NB4 (cell line): Measurements from ENCODE around the gene MSH3.

Experiments used
- MYC ChIP-seq: IDR thresholded peaks from 2 replicates; pipeline ENCODE4 v1.6.1; 2011; ENCODE audit warnings: low read depth, low read length
- POLR2A ChIP-seq: IDR thresholded peaks from 2 replicates; pipeline ENCODE4 v1.6.1; 2011; ENCODE audit warnings: mild to moderate bottlenecking; ENCODE audit not compliant: insufficient read length; ENCODE audit errors: extremely low read depth
- TF ChIP-seq, protein P1 (sequence below): IDR thresholded peaks from one replicate; pipeline ENCODE4 v1.5.1; 2012; ENCODE audit warnings: low read depth, low read length
- TF ChIP-seq, protein P2 (sequence below): IDR thresholded peaks from 2 replicates; pipeline ENCODE4 v1.6.1; 2011; ENCODE audit warnings: low read depth, low read length

DNA sequence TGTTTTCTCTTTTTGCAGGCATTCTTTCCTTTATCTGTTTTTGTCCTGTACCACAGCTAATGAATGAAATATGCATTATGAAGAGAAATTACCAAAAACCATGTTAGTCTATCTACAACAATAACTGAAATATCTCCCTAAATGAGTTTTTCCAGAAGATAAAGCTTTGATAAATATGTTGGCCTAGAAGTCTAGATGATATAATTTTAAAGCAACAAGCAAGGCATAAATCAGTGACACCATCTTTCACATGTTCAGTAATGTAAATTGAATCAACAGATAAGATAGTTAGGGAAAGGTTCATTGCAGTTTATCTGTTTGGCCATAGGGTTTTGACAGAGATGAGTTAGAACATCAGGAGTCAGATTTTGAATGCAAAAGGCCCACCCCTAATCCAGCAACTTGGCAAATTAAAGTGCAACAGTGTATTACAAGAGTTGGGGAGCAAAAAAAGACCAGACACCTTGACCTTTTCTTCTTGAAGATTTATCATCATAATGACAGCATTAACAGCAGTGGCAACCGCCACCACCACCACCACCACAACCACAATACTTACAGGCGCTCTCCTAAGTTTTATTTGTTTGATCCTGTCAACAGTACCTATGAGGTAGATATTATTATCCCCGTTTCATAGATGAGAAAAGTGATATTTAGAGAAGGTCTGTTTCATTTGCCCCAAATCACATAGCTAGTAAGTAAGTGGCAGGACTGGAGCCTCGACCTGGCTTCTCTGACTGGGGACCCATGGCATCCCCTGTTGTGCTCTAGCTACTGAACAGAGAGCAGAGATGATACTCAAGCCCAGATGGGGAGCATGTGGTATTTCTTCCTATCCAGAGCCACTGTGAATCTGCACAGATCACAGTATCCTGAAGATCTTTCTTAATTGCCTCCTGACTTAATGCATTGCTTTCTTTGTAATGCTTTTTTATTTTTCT is 123.2 kb downstream of the MSH3 start:
- TF ChIP-seq, protein P1, sequence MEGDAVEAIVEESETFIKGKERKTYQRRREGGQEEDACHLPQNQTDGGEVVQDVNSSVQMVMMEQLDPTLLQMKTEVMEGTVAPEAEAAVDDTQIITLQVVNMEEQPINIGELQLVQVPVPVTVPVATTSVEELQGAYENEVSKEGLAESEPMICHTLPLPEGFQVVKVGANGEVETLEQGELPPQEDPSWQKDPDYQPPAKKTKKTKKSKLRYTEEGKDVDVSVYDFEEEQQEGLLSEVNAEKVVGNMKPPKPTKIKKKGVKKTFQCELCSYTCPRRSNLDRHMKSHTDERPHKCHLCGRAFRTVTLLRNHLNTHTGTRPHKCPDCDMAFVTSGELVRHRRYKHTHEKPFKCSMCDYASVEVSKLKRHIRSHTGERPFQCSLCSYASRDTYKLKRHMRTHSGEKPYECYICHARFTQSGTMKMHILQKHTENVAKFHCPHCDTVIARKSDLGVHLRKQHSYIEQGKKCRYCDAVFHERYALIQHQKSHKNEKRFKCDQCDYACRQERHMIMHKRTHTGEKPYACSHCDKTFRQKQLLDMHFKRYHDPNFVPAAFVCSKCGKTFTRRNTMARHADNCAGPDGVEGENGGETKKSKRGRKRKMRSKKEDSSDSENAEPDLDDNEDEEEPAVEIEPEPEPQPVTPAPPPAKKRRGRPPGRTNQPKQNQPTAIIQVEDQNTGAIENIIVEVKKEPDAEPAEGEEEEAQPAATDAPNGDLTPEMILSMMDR: no peak
- TF ChIP-seq, protein P2, sequence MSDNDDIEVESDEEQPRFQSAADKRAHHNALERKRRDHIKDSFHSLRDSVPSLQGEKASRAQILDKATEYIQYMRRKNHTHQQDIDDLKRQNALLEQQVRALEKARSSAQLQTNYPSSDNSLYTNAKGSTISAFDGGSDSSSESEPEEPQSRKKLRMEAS: no peak
- TF ChIP-seq POLR2A: no peak
- TF ChIP-seq MYC: no peak
